Measurements from ENCODE around the gene PTTG1IP. TPM values are rescaled to one million over a fixed set of nuclear protein-coding genes. Genes with fewer than 3 reads are reported as not detected.

Gene PTTG1IP
- total RNA-seq, 4 donors from 2014 or later, result 157 to 552 (median 288) TPM

DNA sequence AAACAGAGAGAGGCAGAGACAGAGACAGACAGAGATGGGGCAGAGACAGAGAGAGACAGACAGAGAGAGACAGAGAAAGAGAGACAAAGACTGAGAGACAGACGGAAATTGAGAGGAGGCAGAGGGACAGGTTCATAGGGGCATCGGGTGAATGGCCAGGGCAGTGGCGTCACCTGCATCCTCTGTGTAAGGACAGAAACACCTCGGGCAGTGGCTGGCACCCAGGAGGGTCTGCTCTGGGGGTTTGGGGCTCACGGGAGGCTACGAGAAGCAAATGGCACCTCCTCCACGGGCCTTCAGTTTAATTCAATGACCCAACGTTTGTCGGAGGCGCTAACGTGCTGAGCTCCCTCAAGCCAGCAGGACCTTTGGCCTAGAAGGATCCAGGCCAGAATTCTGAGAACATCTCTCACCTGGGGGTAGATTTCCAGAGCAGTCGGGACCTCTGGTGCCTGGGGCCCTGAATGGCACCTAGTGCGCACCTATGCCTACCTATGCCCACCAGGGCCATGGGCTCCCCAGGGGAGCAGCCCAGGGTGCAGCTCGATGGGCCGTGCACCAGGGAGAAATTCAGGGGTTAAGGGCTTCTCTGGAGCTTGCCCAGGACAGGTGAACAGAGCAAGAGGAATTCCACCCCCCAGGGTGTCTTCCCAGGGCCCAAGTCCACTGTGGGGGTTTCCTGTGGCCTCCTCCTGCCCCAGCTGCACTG lies 20.6 kb upstream of the PTTG1IP start:
- H3K4me3 ChIP-seq, result no peak overlapping the region
- WGBS, 2 donors (ENCODE audit: low coverage in 1 of 2), result 71 to 80% methylated on average over 4 to 15 of the region's 15 CpGs
- TF ChIP-seq, protein P1, sequence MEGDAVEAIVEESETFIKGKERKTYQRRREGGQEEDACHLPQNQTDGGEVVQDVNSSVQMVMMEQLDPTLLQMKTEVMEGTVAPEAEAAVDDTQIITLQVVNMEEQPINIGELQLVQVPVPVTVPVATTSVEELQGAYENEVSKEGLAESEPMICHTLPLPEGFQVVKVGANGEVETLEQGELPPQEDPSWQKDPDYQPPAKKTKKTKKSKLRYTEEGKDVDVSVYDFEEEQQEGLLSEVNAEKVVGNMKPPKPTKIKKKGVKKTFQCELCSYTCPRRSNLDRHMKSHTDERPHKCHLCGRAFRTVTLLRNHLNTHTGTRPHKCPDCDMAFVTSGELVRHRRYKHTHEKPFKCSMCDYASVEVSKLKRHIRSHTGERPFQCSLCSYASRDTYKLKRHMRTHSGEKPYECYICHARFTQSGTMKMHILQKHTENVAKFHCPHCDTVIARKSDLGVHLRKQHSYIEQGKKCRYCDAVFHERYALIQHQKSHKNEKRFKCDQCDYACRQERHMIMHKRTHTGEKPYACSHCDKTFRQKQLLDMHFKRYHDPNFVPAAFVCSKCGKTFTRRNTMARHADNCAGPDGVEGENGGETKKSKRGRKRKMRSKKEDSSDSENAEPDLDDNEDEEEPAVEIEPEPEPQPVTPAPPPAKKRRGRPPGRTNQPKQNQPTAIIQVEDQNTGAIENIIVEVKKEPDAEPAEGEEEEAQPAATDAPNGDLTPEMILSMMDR (IDR thresholded peaks at IDR 0.05), result no peak
- TF ChIP-seq POLR2AphosphoS5 (IDR thresholded peaks at IDR 0.05), result no peak
- no peak for TF ChIP-seq EP300 (IDR thresholded peaks at IDR 0.05; ENCODE audit: low read depth)
- TF ChIP-seq POLR2A (IDR thresholded peaks at IDR 0.05), result no peak
- peaks cover 0 to 3% (median 0%) of the 10 kb centered on the region in 4 donors for H3K4me1 ChIP-seq
- in situ Hi-C loops (cut with MboI; ENCODE audit: low pct_ligation_motif_present in 1 of 4, low pct_unique_long_range_greater_than_20kb in 1 of 4, low sequenced_read_pairs in 3 of 4), result no loop called here
- DNase-seq, result no peak
- H3K27ac ChIP-seq, result no peak overlapping the region
- no peaks in the 10 kb centered on the region for H3K36me3 ChIP-seq
- H3K27me3 ChIP-seq, result peaks cover 8% of the 10 kb centered on the region
- intact Hi-C loops (cut with DNase I; ENCODE audit: low total_unique reads), result no loop called here
- no peaks in the 10 kb centered on the region for H3K9me3 ChIP-seq

DNA sequence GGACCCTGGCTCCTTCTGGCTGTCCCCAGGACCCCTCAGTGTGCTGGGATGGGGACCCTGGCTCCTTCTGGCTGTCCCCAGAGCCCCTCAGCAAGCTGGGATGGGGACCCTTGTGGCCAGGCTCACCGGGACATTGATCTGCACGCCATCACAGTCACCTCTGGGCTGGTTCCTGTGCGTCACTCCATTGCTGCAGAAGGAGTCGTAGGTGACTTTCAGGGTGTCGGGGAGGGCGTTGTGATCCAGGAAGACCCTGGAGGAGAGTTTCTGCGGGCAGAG lies 19.7 kb upstream of the PTTG1IP start:
- intact Hi-C loops (cut with DNase I; ENCODE audit: low total_unique reads) (no loop called here), in situ Hi-C loops (cut with MboI; ENCODE audit: low pct_ligation_motif_present in 1 of 4, low pct_unique_long_range_greater_than_20kb in 1 of 4, low sequenced_read_pairs in 3 of 4) (no loop called here)
- no peak for DNase-seq
- Histone ChIP-seq H3K36me3 (no peaks in the 10 kb centered on the region), H3K27ac (no peak overlapping the region), H3K9me3 (no peaks in the 10 kb centered on the region), H3K27me3 (peaks cover 8% of the 10 kb centered on the region), H3K4me1 (peaks cover 0 to 3% (median 0%) of the 10 kb centered on the region in 4 donors), H3K4me3 (no peak overlapping the region)
- 92% methylated on average over 7 of the region's 7 CpGs; no CpG with 5 or more reads in 1 of the 2 donors for WGBS, 2 donors (ENCODE audit: low coverage in 1 of 2)
- no peak for TF ChIP-seq EP300 (IDR thresholded peaks at IDR 0.05; ENCODE audit: low read depth)
- TF ChIP-seq, protein P1 (IDR thresholded peaks at IDR 0.05), result no peak
- TF ChIP-seq POLR2AphosphoS5 (IDR thresholded peaks at IDR 0.05), result no peak
- TF ChIP-seq POLR2A (IDR thresholded peaks at IDR 0.05), result no peak

DNA sequence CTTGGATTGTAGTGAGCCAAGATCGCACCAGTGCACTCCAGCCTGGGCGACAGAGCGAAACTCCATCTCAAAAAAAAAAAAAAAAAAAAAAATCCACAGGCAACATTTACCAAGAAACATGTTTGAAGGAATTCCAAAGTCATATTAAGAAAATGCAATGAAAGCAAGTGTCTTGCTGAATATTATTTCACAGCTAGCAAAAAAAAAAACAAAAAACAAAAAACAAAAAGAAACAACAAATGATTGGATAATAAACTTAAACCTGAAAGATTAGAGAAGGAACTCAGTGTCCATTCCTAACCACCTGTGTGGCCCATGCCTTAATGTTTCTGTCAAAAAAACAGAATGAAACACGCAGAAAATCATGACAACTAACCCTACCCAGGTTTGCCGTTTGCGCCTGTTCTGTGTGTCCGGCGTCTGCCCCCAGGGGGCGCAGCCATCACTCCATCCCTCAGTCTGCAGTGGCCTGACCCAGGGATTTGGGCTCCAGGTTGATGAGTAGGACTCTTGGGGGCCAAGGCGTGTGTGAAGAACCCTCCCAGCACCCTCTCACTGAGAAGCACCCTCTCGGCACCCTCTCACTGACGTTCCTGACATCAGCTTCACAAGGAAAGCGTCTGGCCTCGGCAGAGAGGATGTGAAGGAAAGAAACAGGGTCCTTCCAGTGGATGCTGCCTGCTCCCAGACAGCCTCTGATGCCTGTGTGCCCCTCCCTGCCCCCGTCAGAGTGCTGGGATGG lies 19.2 kb upstream of the PTTG1IP start:
- Histone ChIP-seq H3K4me3 (no peak overlapping the region), H3K27me3 (peaks cover 8% of the 10 kb centered on the region), H3K9me3 (no peaks in the 10 kb centered on the region), H3K36me3 (no peaks in the 10 kb centered on the region), H3K27ac (no peak overlapping the region), H3K4me1 (peaks cover 0 to 3% (median 0%) of the 10 kb centered on the region in 4 donors)
- intact Hi-C loops (cut with DNase I; ENCODE audit: low total_unique reads), result no loop called here
- DNase-seq, result peak; percentile 74
- no peak for TF ChIP-seq EP300 (IDR thresholded peaks at IDR 0.05; ENCODE audit: low read depth)
- TF ChIP-seq, protein P1 (IDR thresholded peaks at IDR 0.05), result peak; percentile 85 to 88 (median 86)
- in situ Hi-C loops (cut with MboI; ENCODE audit: low pct_ligation_motif_present in 1 of 4, low pct_unique_long_range_greater_than_20kb in 1 of 4, low sequenced_read_pairs in 3 of 4), result no loop called here
- 35 to 51% methylated on average over 7 to 9 of the region's 15 CpGs for WGBS, 2 donors (ENCODE audit: low coverage in 1 of 2)

DNA sequence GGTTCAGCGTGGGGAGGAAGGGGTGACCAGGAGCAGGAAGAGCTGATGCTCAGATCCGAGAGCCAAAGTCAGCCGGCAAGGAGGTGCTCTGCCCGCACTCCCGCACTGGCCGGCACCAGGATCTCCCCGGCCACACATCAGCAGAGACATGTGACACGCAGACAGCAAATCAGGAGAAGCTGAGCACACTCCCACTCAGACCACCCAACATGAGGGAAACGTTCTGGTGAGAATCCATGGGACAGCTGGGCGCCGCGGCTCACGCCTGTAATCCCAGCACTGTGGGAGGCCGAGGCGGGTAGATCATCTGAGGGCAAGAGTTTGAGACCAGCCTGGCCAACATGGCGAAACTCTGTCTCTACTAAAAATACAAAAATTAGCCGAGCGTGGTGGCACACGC lies 18.6 kb upstream of the PTTG1IP start:
- no peak for TF ChIP-seq POLR2A (IDR thresholded peaks at IDR 0.05)
- no peak for TF ChIP-seq POLR2AphosphoS5 (IDR thresholded peaks at IDR 0.05)
- TF ChIP-seq EP300 (IDR thresholded peaks at IDR 0.05; ENCODE audit: low read depth), result no peak
- TF ChIP-seq, protein P1 (IDR thresholded peaks at IDR 0.05), result no peak
- Histone ChIP-seq H3K27ac (no peak overlapping the region), H3K4me3 (no peak overlapping the region), H3K36me3 (no peaks in the 10 kb centered on the region), H3K4me1 (no peaks in the 10 kb centered on the region), H3K9me3 (no peaks in the 10 kb centered on the region), H3K27me3 (peaks cover 8% of the 10 kb centered on the region)
- in situ Hi-C loops (cut with MboI; ENCODE audit: low pct_ligation_motif_present in 1 of 4, low pct_unique_long_range_greater_than_20kb in 1 of 4, low sequenced_read_pairs in 3 of 4) (no loop called here), intact Hi-C loops (cut with DNase I; ENCODE audit: low total_unique reads) (no loop called here)
- no peak for DNase-seq
- 56 to 88% methylated on average over 5 to 17 of the region's 19 CpGs for WGBS, 2 donors (ENCODE audit: low coverage in 1 of 2)

Data from transverse colon (tissue), 4 donors.